NK-92 (cell line): ENCODE measurements around the gene CDON.
"Not testable (repeated sequence)": the region's sequence is repeated elsewhere in the genome, so short reads cannot be mapped to it uniquely, and the experiment has no call there.

ENCODE experiments used
- DNase-seq: peaks from one replicate; lab custom pipeline; 2025; ENCODE audit not compliant: unreplicated experiment; lab: John Stamatoyannopoulos, UW

Gene CDON

GRCh38 chr11:126051117-126051516, 11.5 kb downstream of the CDON start:
- DNase-seq, result no peak

DNA sequence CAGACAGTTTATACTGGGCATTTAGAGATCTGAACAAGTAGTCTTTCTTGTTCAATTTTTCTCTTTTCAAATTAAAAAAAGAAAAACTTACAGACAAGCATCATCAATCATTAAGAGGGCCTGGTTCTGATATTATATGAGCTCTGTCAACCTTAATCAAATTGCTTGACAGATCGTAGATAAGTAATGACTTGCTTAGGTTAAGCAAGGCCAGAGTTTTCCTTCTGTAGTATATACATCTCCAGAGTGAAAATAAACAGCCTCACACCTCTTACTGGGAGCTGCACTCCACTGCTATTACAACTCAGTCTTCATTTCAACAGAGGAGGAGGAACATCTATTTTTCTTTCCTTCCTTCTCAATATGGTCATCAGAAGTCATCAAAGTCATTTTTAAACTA, 13.5 kb downstream of the CDON start:
- no peak for DNase-seq

DNA sequence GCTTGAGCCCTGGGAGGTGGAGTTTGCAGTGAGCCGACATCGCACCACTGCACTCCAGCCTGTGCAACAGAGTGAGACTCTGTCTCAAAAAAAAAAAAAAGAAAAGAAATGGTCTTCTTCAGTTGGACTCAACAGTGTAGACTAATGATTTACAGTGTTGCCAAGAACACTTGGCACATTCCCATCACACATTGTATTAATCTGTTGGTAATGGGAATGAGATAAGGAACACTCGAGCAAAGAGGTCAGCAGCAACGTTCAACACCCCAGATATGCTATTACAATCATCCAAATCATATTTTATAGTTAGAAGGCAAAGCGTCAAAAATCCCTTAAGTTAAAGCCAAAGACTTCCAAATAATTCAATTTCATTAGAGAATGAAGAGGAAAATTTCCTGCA, 14.5 kb downstream of the CDON start:
- no peak for DNase-seq

DNA sequence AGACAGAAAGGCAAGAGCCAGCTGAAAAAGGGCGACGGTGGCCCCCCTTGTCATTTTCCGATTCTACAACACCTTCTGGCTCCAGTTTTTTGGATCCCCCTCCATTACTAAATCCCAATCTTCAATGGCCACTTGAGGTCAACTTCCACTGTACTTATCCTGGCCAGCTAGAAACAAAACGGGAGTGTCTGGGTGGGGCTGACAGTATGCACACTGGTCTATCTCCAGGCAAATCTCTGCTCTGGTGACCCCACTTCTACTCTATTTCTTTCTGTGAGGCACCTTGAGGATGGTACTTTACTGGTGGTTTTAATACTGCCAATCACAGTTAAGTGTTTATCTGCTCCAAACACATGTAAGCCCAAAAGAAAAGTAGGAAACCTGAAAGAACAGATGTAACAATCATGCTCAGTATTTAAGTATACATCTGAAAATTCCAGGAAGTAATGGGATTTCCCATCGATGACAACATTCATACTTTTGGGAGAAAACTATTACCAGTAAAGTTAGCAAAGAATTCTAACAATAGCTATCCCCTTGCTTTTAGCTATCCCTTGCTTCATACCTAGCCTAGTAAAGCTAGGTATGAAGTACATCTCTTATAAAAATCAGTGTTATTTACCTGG, 16.0 kb downstream of the CDON start:
- DNase-seq, result no peak

DNA sequence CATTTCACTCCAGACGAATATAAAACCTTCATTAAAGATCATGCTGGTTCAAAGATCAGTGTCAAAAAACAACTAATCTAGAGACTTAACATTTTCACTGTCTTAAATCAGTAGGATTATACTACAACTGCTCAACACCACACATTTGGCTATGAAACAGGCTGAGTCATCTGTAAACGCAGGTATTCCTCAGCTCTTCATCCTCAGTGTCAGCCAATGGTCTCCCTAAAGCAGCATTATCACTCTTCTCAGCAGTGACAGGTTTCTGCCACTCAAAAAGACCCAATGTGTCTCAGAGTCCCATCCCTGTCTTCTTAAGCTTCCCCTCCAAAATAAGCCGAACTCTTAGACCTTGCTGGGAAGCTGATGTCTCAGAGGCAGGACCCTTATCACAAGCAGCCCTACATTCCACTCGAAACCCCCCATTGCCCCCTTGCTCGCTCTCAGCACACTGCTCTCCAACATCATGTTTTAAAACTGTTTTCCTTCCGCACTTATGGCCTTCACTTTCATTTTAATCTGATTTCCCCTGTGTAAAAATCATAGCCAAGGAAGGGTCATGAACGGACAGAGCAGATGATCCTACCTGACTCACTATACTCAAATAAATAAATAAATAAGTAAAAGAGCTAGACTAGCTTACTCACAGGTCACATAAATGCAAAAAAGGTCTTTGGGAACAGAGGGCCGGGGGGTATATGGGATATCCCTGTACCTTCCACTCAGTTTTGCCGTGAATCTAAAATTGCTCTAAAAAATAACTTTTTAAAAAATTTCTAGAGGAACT, 23.0 kb downstream of the CDON start:
- no peak for DNase-seq

- no peak for DNase-seq
These were observed 26.9 kb downstream of the CDON start for GRCh38 chr11:126035718-126036117.

DNA sequence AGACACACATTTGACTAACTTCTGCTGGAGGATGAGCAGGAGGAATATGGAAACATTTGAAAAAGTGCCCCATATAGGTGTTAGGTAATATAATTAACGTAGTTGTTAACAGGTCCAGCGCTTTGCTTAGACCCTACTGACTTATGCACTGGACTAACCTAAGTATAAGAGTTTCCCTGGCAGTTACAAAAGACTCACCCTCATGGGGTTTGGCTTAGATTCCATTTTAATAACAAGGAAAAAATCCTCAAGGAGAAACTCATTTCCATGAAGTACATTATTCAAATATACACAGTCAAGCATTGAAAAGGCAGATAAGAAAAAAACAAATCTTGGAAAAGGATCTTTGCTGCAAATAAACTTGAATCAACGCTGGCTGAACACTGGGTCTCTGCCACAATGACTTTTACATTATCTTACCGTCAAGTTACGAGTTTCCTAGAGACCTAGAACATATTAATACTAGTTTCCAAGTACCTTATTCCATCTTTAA, 27.7 kb downstream of the CDON start:
- no peak for DNase-seq

GRCh38 chr11:126034039-126034932, 28.4 kb downstream of the CDON start:
- DNase-seq, result no peak

GRCh38 chr11:126032375-126032774, 30.3 kb downstream of the CDON start:
- DNase-seq, result no peak

GRCh38 chr11:126029805-126030204, 32.9 kb downstream of the CDON start:
- no peak for DNase-seq

GRCh38 chr11:126029237-126029636, 33.4 kb downstream of the CDON start:
- DNase-seq, result no peak

GRCh38 chr11:126028534-126028933, 34.1 kb downstream of the CDON start:
- DNase-seq, result not testable (repeated sequence)

DNA sequence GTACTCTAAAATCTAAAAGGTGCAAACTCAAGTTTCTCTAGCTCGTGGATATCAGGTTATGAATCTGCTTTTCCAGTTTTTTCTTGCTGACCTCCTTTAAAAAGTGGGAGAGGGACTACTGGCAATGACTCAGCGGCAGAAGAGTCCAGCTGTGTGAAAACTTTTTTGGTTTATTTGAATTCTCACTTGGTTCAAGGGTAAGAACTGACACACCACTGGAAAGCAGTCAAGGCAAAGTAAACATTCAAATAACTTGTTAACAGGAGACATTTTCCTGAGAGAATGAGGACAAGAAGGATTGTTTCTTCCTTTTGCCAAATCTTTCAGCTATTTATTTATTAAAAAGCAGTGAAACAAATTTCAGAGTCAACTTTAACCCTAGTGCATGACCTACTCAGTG, 36.1 kb downstream of the CDON start:
- DNase-seq, result no peak

GRCh38 chr11:126025822-126026221, 36.8 kb downstream of the CDON start:
- DNase-seq, result no peak

- DNase-seq, result no peak
These were observed 38.5 kb downstream of the CDON start for GRCh38 chr11:126024123-126024522.

GRCh38 chr11:126012852-126013251, 49.8 kb downstream of the CDON start:
- DNase-seq, result no peak

DNA sequence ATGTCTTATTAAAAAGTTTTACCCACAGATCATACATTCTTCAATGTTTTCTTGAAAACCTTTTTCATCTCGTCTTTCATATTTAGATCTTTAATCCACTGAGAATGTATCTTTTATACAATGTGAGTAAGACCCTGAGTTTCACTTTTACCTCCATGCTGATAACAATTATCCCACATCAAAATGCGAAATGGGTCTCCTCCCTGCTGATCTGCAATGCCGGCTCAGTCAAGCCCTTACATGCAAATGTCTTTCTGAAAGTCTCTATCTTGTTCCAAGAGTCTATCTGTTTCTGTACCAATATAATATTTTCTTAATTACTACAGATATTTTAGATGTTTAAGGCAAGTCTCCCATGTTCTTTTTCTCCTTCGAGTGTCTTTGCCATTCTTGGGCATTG, 50.9 kb downstream of the CDON start:
- no peak for DNase-seq

GRCh38 chr11:126011265-126011664, 51.4 kb downstream of the CDON start:
- DNase-seq, result no peak

DNA sequence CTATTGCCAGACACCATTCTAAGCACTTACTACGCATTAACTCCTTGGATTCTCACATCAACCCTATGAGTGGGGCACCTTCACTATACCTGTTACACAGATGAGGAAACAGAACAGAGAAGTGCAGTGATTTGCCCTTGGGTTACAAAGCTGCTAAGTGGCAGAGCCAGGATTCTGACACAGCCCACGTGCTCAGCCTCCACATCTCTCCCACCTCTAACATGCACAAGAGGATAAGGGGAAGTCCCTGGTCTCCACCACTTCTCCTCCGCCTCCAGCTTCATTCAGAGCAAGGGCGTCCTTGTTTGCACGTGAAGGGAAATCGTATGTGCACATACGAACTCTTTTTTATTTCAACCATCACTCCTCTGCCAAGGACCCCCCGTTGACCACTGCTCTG, 53.7 kb downstream of the CDON start:
- DNase-seq, result no peak

DNA sequence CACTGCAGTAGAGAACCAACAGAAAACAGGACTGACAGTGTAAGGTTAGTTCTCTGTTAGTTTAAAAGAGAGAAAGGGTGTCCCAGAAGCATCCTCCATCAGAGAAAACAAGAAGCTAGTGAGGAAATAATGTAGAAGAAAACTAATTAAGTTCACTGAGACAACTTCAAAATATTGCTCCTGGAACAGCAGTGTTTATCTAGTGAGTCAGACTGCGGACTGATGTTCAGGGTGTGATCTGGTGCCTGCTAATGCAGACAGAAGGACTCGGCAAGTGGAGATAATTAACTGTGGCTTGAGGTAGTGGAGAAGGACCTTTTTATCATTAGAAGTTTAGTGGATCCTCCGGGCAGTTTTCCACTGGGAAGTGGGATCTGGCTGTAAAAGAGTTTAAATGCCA, 55.4 kb downstream of the CDON start:
- no peak for DNase-seq

- no peak for DNase-seq
These were observed 56.6 kb downstream of the CDON start for GRCh38 chr11:126006068-126006467.

GRCh38 chr11:126002181-126002580, 60.5 kb downstream of the CDON start:
- DNase-seq, result no peak
